PFSK-1 (cell line): Measurements from ENCODE around the gene PRDM16.

Experiments used
- FOXP2 ChIP-seq: optimal IDR thresholded peaks from 2 replicates; pipeline ENCODE3; 2011; ENCODE audit warnings: borderline replicate concordance, control low read depth, inconsistent platforms; ENCODE audit not compliant: insufficient read depth; ENCODE audit errors: extremely low read length, extremely low read depth
- POLR2AphosphoS5 ChIP-seq: IDR thresholded peaks from 2 replicates; pipeline ENCODE4 v1.6.1; 2012; ENCODE audit warnings: low read depth, mild to moderate bottlenecking, control low read depth, low read length, moderate library complexity
- SIN3A ChIP-seq: IDR thresholded peaks from 2 replicates; pipeline ENCODE4 v1.6.1; 2012; ENCODE audit warnings: mild to moderate bottlenecking, low read length, moderate library complexity, borderline replicate concordance; ENCODE audit not compliant: insufficient read depth
- TAF1 ChIP-seq: IDR thresholded peaks from 2 replicates; pipeline ENCODE4 v1.6.1; 2012; ENCODE audit warnings: low read length, control low read depth, borderline replicate concordance; ENCODE audit not compliant: insufficient read depth
- TF ChIP-seq, protein P1 (sequence below), 2 experiments: IDR thresholded peaks; 2 replicates each; pipeline versions ENCODE4 v1.6.1 to v1.8.0; 2011 to 2012; ENCODE audit warnings: low read depth in 2 of 2, low read length in 2 of 2, control low read depth in 1 of 2, inconsistent platforms in 1 of 2, mild to moderate bottlenecking in 1 of 2, moderate library complexity in 1 of 2; ENCODE audit not compliant: insufficient read depth in 1 of 2

DNA sequence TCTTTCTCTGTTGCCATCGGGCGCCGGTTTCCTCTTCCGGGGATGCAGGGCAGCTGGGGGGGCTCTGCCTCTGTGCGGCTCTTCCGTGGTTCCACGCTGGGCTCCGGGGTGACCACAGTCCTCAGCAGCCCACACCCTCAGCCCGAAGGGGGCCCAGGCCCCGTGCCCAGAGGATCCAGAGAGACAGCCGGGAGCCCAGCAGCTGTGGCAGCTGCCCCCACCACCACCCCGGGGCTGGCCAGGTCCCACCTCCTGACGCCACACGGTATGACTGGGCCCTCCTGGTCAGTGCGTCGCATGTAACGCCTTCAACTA, 172.2 kb downstream of the PRDM16 start:
- TF ChIP-seq FOXP2 (no peak), TAF1 (no peak), POLR2AphosphoS5 (no peak), SIN3A (no peak)
- TF ChIP-seq, protein P1, sequence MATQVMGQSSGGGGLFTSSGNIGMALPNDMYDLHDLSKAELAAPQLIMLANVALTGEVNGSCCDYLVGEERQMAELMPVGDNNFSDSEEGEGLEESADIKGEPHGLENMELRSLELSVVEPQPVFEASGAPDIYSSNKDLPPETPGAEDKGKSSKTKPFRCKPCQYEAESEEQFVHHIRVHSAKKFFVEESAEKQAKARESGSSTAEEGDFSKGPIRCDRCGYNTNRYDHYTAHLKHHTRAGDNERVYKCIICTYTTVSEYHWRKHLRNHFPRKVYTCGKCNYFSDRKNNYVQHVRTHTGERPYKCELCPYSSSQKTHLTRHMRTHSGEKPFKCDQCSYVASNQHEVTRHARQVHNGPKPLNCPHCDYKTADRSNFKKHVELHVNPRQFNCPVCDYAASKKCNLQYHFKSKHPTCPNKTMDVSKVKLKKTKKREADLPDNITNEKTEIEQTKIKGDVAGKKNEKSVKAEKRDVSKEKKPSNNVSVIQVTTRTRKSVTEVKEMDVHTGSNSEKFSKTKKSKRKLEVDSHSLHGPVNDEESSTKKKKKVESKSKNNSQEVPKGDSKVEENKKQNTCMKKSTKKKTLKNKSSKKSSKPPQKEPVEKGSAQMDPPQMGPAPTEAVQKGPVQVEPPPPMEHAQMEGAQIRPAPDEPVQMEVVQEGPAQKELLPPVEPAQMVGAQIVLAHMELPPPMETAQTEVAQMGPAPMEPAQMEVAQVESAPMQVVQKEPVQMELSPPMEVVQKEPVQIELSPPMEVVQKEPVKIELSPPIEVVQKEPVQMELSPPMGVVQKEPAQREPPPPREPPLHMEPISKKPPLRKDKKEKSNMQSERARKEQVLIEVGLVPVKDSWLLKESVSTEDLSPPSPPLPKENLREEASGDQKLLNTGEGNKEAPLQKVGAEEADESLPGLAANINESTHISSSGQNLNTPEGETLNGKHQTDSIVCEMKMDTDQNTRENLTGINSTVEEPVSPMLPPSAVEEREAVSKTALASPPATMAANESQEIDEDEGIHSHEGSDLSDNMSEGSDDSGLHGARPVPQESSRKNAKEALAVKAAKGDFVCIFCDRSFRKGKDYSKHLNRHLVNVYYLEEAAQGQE (IDR thresholded peaks at IDR 0.05; ENCODE audit: insufficient read depth in 1 of 2, low read depth in 2 of 2, low read length in 2 of 2), result no peak
